GM10248 (cell line): ENCODE results near the gene KCNN1.

Experiments
- CTCF ChIA-PET: fragments of 300-600 bp; sonication (Branson Sonifier 250); formaldehyde crosslinking; extraction: SDS; loops from one replicate; lab custom pipeline; 2021; ENCODE audit warnings: antibody characterized with exemption; lab: Yijun Ruan, JAX
- POLR2A ChIA-PET: fragments of 350-650 bp; sonication (Branson Sonifier 250); formaldehyde crosslinking; extraction: SDS; loops from one replicate; lab custom pipeline; 2020; ENCODE audit warnings: antibody characterized with exemption; lab: Yijun Ruan, JAX
- DNase-seq: peaks from one replicate; pipeline ENCODE4 v3.0.0; 2012; ENCODE audit errors: extremely low spot score
- CTCF ChIP-seq: IDR thresholded peaks from 2 replicates; pipeline ENCODE4 v1.5.1; 2012; ENCODE audit warnings: mild to moderate bottlenecking, low read depth; ENCODE audit errors: extremely low read depth, missing control alignments, control extremely low read depth

Gene KCNN1

GRCh38 chr19:17988161-17988560 is 21.3 kb downstream of the KCNN1 start:
- CTCF ChIA-PET: interaction anchor here (0.7 to 2.8 kb wide), 2 partner anchors 31 to 50 kb away, joined by 3 to 8 read pairs; no protein-coding TSS in a partner anchor
- no peak for TF ChIP-seq CTCF
- POLR2A ChIA-PET: interaction anchor here (0.6 kb wide), 1 partner anchor 55 kb away, joined by 3 read pairs; the partner anchor contains the start of gene CCDC124
- no peak for DNase-seq

GRCh38 chr19:17989425-17990094 is 22.7 kb downstream of the KCNN1 start:
- ChIA-PET POLR2A (no interaction called here), CTCF (interaction anchor here (1.1 to 2.8 kb wide), 2 partner anchors 51 to 70 kb away, joined by 4 to 8 read pairs; no protein-coding TSS in a partner anchor)
- TF ChIP-seq CTCF: no peak
- no peak for DNase-seq

GRCh38 chr19:17993076-17993813 is 26.3 kb downstream of the KCNN1 start:
- no peak for TF ChIP-seq CTCF
- ChIA-PET POLR2A (no interaction called here), CTCF (interaction anchor here (1.1 to 10.6 kb wide), 7 partner anchors 9 to 134 kb away, joined by 3 to 295 read pairs (median 23); partner anchors contain the start of genes CCDC124 and RPL18A)
- no peak for DNase-seq

GRCh38 chr19:17996826-17997316 is 30.0 kb downstream of the KCNN1 start:
- peak; percentile 90 for DNase-seq
- ChIA-PET POLR2A (no interaction called here), CTCF (interaction anchor here (0.7 to 10.6 kb wide), 13 partner anchors 11 to 137 kb away, joined by 3 to 295 read pairs (median 11); partner anchors contain the start of genes ARRDC2, CCDC124, RPL18A and SLC5A5)
- TF ChIP-seq CTCF: peak; percentile 98

- DNase-seq: no peak
- peak; percentile 9 for TF ChIP-seq CTCF
- ChIA-PET POLR2A (no interaction called here), CTCF (interaction anchor here (1.4 to 10.6 kb wide), 10 partner anchors 10 to 291 kb away, joined by 3 to 295 read pairs (median 14); partner anchors contain the start of genes ARRDC2, CCDC124 and RPL18A)
Observed at GRCh38 chr19:17997969-17998826, 31.3 kb downstream of the KCNN1 start.
